GM21825 (cell line): ENCODE data around the gene KLK5.
"Not testable (repeated sequence)": the region's sequence is repeated elsewhere in the genome, so short reads cannot be mapped to it uniquely, and the experiment has no call there.

Experiments used
- ATAC-seq: cut with Tn5 transposase; IDR thresholded peaks from one replicate; pipeline ENCODE4 v1.9.1; 2021; ENCODE audit warnings: mild to moderate bottlenecking, moderate library complexity; ENCODE audit not compliant: unreplicated experiment

Gene KLK5

GRCh38 chr19:50969810-50970209, 17.0 kb upstream of the KLK5 start:
- not testable (repeated sequence) for ATAC-seq

GRCh38 chr19:50969413-50969760, 16.5 kb upstream of the KLK5 start, which contains the start of gene KLK6:
KLK6 (minus strand) TSS chr19:50969591; CDS start chr19:50968104, 1,487 bp downstream.
- no peak for ATAC-seq

GRCh38 chr19:50968716-50969412, 16.0 kb upstream of the KLK5 start:
- no peak for ATAC-seq

- no peak for ATAC-seq
These were observed 15.3 kb upstream of the KLK5 start for GRCh38 chr19:50967929-50968715.

- no peak for ATAC-seq
These were observed 11.4 kb upstream of the KLK5 start for GRCh38 chr19:50964266-50964665.

- no peak for ATAC-seq
These were observed 10.5 kb upstream of the KLK5 start for GRCh38 chr19:50963381-50963780.

- no peak for ATAC-seq
These were observed 9.4 kb upstream of the KLK5 start for GRCh38 chr19:50962245-50962644.

GRCh38 chr19:50959731-50960500, 7.1 kb upstream of the KLK5 start:
- ATAC-seq: no peak

GRCh38 chr19:50957587-50957986, 4.7 kb upstream of the KLK5 start:
- no peak for ATAC-seq

- no peak for ATAC-seq
These were observed 3.0 kb downstream of the KLK5 start for GRCh38 chr19:50949861-50950260.

GRCh38 chr19:50947123-50947522, 5.7 kb downstream of the KLK5 start:
- ATAC-seq: no peak

- ATAC-seq: no peak
These were observed 8.0 kb downstream of the KLK5 start for GRCh38 chr19:50944795-50945194.

GRCh38 chr19:50943074-50943828, 9.6 kb downstream of the KLK5 start:
- no peak for ATAC-seq

- ATAC-seq: no peak
These were observed 13.2 kb downstream of the KLK5 start for GRCh38 chr19:50939596-50939995.

- ATAC-seq: no peak
These were observed 19.2 kb downstream of the KLK5 start for GRCh38 chr19:50933640-50934039.

GRCh38 chr19:50932690-50933083, 20.2 kb downstream of the KLK5 start:
- no peak for ATAC-seq

GRCh38 chr19:50932018-50932689, 20.7 kb downstream of the KLK5 start:
- ATAC-seq: no peak

- ATAC-seq: no peak
These were observed 21.8 kb downstream of the KLK5 start for GRCh38 chr19:50931023-50931422.

GRCh38 chr19:50928831-50929230, 24.0 kb downstream of the KLK5 start:
- no peak for ATAC-seq

GRCh38 chr19:50926144-50926543, 26.7 kb downstream of the KLK5 start:
- no peak for ATAC-seq
